ENCODE measurements around the gene IHH.
A peak's percentile ranks its signal among the peaks of the same experiment; 100 is the strongest.

IHH gene

GRCh38 chr2:219041252-219041651, 19.5 kb downstream of the IHH start, which contains the start of gene CFAP65:
Gene CFAP65, minus strand, starts transcription at chr2:219041516. Its CDS starts 2,468 bp downstream, at chr2:219039048.
- no peaks in the 10 kb centered on the region for H3K36me3 Mint-ChIP-seq (ENCODE audit: low read depth)
- H3K27me3 Mint-ChIP-seq (ENCODE audit: low read depth): peaks cover 33% of the 10 kb centered on the region
- peak within 1 kb of the TSS; percentile 66 for H3K4me3 Mint-ChIP-seq
- H3K9me3 Mint-ChIP-seq: no peaks in the 10 kb centered on the region
- no peak for DNase-seq (ENCODE audit: low spot score)
- H3K4me1 Mint-ChIP-seq (ENCODE audit: low read depth): peaks cover 6% of the 10 kb centered on the region
- no peak within 1 kb of the TSS for H3K27ac Mint-ChIP-seq

DNA sequence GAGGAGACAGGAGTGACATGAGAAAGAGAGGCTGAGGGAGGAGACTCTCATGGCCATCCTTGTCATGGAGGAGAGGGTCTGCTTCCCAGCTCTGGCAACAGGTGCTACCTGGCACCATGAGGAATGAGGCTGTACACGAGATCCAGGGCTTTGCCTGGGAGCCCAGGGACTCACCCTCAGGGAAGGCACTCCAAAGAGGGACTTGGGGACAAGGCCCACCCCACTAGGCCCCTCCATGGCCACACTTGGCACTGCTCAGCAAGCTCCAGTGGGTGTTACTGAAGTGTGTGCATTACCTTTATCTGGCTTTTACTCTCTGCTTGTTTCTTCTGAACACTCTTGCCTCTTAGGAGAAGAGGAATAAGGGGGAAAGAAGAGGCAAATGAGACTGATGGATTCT, 22.1 kb downstream of the IHH start:
- no peaks in the 10 kb centered on the region for H3K36me3 Mint-ChIP-seq (ENCODE audit: low read depth)
- H3K4me3 Mint-ChIP-seq: no peak overlapping the region
- peaks cover 6% of the 10 kb centered on the region for H3K4me1 Mint-ChIP-seq (ENCODE audit: low read depth)
- H3K27ac Mint-ChIP-seq: no peak overlapping the region
- H3K27me3 Mint-ChIP-seq (ENCODE audit: low read depth): peaks cover 47% of the 10 kb centered on the region
- H3K9me3 Mint-ChIP-seq: no peaks in the 10 kb centered on the region
- DNase-seq (ENCODE audit: low spot score): no peak

DNA sequence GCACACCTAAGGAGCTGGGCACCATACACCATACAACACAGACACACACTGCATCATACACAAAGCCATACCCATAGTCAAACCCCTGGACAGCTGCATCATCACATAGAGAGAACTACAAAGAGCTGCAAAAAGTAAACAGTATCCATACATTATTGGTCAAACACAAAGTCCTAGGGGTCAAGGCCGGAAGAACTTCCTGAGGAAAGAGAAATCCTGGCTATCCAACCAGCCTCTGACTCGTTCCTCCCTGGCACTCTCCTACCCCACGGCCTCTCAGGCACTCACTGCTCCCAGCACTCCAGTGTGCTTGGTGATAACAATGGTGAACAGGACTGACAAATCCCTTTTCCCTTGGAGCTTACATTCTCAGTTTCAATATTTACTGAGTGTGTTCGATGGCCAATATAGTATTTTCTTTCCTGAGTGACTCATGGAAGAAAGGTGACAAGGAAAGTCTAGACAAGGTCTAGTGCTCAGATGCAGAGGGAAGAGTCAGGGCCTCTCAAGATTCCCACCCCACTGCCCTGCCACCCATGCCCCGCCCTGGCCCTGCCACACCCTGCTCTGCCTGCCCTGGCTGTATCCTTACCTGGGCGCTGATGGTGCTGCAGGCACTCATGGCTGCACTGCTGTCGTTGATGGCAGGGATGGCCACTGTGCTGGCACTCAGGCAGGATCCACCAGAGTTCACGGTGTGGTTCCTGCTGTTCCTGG, 22.8 kb downstream of the IHH start:
- Mint-ChIP-seq H3K36me3 (ENCODE audit: low read depth) (no peaks in the 10 kb centered on the region), H3K27me3 (ENCODE audit: low read depth) (peaks cover 52% of the 10 kb centered on the region), H3K4me3 (no peak overlapping the region), H3K27ac (no peak overlapping the region), H3K9me3 (no peaks in the 10 kb centered on the region), H3K4me1 (ENCODE audit: low read depth) (peaks cover 6% of the 10 kb centered on the region)
- DNase-seq (ENCODE audit: low spot score): no peak

GRCh38 chr2:219035942-219036341, 24.8 kb downstream of the IHH start:
- Mint-ChIP-seq H3K27me3 (ENCODE audit: low read depth) (peaks cover 41% of the 10 kb centered on the region), H3K4me1 (ENCODE audit: low read depth) (peaks cover under 1% of the 10 kb centered on the region), H3K4me3 (no peak overlapping the region), H3K36me3 (ENCODE audit: low read depth) (no peaks in the 10 kb centered on the region), H3K9me3 (no peaks in the 10 kb centered on the region), H3K27ac (no peak overlapping the region)
- no peak for DNase-seq (ENCODE audit: low spot score)

GRCh38 chr2:219034823-219035222, 25.9 kb downstream of the IHH start:
- peaks cover 31% of the 10 kb centered on the region for H3K27me3 Mint-ChIP-seq (ENCODE audit: low read depth)
- no peak for DNase-seq (ENCODE audit: low spot score)
- no peaks in the 10 kb centered on the region for H3K4me1 Mint-ChIP-seq (ENCODE audit: low read depth)
- H3K27ac Mint-ChIP-seq: no peak overlapping the region
- H3K36me3 Mint-ChIP-seq (ENCODE audit: low read depth): no peaks in the 10 kb centered on the region
- no peaks in the 10 kb centered on the region for H3K9me3 Mint-ChIP-seq
- H3K4me3 Mint-ChIP-seq: no peak overlapping the region

- DNase-seq (ENCODE audit: low spot score): no peak
- no peaks in the 10 kb centered on the region for H3K4me1 Mint-ChIP-seq (ENCODE audit: low read depth)
- no peak overlapping the region for H3K27ac Mint-ChIP-seq
- no peaks in the 10 kb centered on the region for H3K9me3 Mint-ChIP-seq
- no peak overlapping the region for H3K4me3 Mint-ChIP-seq
- H3K27me3 Mint-ChIP-seq (ENCODE audit: low read depth): peaks cover 25% of the 10 kb centered on the region
- H3K36me3 Mint-ChIP-seq (ENCODE audit: low read depth): no peaks in the 10 kb centered on the region
These were observed 28.5 kb downstream of the IHH start for GRCh38 chr2:219032051-219032745.

GRCh38 chr2:219031005-219031738, 29.5 kb downstream of the IHH start:
- DNase-seq (ENCODE audit: low spot score): no peak
- no peaks in the 10 kb centered on the region for H3K4me1 Mint-ChIP-seq (ENCODE audit: low read depth)
- H3K9me3 Mint-ChIP-seq: no peaks in the 10 kb centered on the region
- no peak overlapping the region for H3K27ac Mint-ChIP-seq
- H3K4me3 Mint-ChIP-seq: no peak overlapping the region
- no peaks in the 10 kb centered on the region for H3K36me3 Mint-ChIP-seq (ENCODE audit: low read depth)
- H3K27me3 Mint-ChIP-seq (ENCODE audit: low read depth): peaks cover 25% of the 10 kb centered on the region

DNA sequence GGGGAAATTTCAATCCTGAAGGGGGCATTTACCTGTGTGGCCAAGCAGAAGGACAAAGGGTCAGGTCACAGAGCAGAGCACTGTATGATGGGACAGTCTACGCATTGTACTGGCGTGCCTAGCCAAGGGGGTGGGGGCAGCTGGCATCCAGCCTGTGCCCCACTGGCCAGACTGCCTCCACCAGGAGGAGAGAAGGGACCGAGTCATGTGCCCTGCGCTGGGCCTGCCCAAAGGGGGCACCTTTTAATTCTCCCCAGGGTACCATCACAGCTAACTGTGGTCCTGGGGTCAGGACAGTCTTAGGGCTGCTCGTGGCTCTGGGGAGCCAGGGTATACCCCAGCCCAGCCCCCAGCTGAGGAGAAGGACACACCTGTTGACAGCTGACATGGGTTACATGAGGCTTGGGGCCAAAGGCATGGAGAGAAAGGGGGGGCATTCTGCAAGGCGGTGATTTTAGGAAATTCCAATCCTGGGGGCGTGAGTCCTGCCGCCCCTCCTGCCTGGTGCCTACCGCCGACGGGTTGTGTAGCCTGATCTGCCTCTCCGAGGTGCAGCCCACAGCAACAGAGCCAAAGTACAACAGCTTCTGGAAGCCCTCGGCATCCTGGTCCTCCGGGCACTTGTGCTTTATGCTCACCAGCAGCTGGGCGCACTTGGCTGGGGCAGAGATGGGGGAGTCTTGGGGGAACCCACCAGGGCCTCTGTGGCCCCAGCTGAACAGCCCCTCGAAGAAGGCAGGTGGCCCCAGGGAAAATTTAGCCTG, 30.4 kb downstream of the IHH start:
- no peak for DNase-seq (ENCODE audit: low spot score)
- H3K9me3 Mint-ChIP-seq: no peaks in the 10 kb centered on the region
- H3K4me1 Mint-ChIP-seq (ENCODE audit: low read depth): no peaks in the 10 kb centered on the region
- H3K27ac Mint-ChIP-seq: no peak overlapping the region
- peaks cover 20% of the 10 kb centered on the region for H3K27me3 Mint-ChIP-seq (ENCODE audit: low read depth)
- no peak overlapping the region for H3K4me3 Mint-ChIP-seq
- no peaks in the 10 kb centered on the region for H3K36me3 Mint-ChIP-seq (ENCODE audit: low read depth)

DNA sequence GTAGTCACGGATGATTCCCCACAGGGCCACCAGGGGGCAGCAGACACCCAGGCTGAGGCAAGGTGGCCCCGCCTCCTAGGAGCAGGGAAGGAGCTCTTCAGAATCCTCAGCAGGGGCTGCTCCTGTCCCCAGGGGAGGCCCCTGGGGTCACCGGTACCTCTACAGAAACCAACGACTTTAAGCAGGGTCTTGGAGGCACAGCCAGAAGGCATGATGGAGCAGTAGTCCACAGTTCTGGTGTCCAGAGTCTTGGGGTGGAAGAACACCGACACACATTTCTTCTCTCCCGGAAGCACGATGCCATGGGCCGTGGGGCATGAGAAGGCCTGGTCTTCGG, 30.9 kb downstream of the IHH start:
- Mint-ChIP-seq H3K27ac (no peak overlapping the region), H3K36me3 (ENCODE audit: low read depth) (no peaks in the 10 kb centered on the region), H3K4me3 (no peak overlapping the region), H3K9me3 (no peaks in the 10 kb centered on the region), H3K27me3 (ENCODE audit: low read depth) (peaks cover 14% of the 10 kb centered on the region), H3K4me1 (ENCODE audit: low read depth) (no peaks in the 10 kb centered on the region)
- DNase-seq (ENCODE audit: low spot score): peak; percentile 63

- Mint-ChIP-seq H3K4me3 (no peak overlapping the region), H3K9me3 (no peaks in the 10 kb centered on the region), H3K4me1 (ENCODE audit: low read depth) (no peaks in the 10 kb centered on the region), H3K27me3 (ENCODE audit: low read depth) (peaks cover 10% of the 10 kb centered on the region), H3K36me3 (ENCODE audit: low read depth) (no peaks in the 10 kb centered on the region), H3K27ac (no peak overlapping the region)
- no peak for DNase-seq (ENCODE audit: low spot score)
These were observed 31.5 kb downstream of the IHH start for GRCh38 chr2:219028996-219029828.

- no peak for DNase-seq (ENCODE audit: low spot score)
- peaks cover 4% of the 10 kb centered on the region for H3K27me3 Mint-ChIP-seq (ENCODE audit: low read depth)
- H3K27ac Mint-ChIP-seq: no peak overlapping the region
- H3K36me3 Mint-ChIP-seq (ENCODE audit: low read depth): no peaks in the 10 kb centered on the region
- no peak overlapping the region for H3K4me3 Mint-ChIP-seq
- no peaks in the 10 kb centered on the region for H3K9me3 Mint-ChIP-seq
- no peaks in the 10 kb centered on the region for H3K4me1 Mint-ChIP-seq (ENCODE audit: low read depth)
These were observed 32.6 kb downstream of the IHH start for GRCh38 chr2:219028141-219028540.

- no peak for DNase-seq (ENCODE audit: low spot score)
- no peaks in the 10 kb centered on the region for H3K36me3 Mint-ChIP-seq (ENCODE audit: low read depth)
- H3K4me1 Mint-ChIP-seq (ENCODE audit: low read depth): no peaks in the 10 kb centered on the region
- H3K9me3 Mint-ChIP-seq: no peaks in the 10 kb centered on the region
- peaks cover 2% of the 10 kb centered on the region for H3K27me3 Mint-ChIP-seq (ENCODE audit: low read depth)
- no peak overlapping the region for H3K27ac Mint-ChIP-seq
- H3K4me3 Mint-ChIP-seq: no peak overlapping the region
These were observed 33.1 kb downstream of the IHH start for GRCh38 chr2:219027511-219028055.

DNA sequence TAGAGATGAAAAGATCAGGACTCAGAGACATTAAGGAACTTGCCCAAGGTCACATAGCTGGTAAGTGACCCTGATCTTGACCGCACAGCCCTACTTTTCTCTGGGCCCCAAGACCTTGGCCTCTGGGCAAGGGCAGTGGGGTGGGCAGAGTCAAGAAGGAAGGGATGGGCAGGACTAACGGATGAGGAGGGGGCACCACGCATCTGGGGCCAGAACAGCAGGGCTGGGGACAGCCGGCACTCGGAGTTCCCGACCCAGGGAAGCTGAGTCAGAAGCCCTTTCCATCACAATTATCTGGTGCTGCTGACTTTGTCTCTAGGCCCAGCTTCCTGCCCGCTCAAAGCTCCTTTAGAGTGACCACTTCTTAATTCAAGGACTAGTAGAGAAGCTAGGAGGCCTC, 33.8 kb downstream of the IHH start:
- Mint-ChIP-seq H3K4me3 (no peak overlapping the region), H3K27me3 (ENCODE audit: low read depth) (peaks cover 2% of the 10 kb centered on the region), H3K27ac (no peak overlapping the region), H3K4me1 (ENCODE audit: low read depth) (no peaks in the 10 kb centered on the region), H3K36me3 (ENCODE audit: low read depth) (no peaks in the 10 kb centered on the region), H3K9me3 (no peaks in the 10 kb centered on the region)
- DNase-seq (ENCODE audit: low spot score): no peak

Data from T-helper 2 cell treated with Interferon-gamma antibody and Interleukin-4, amounts not matched to agents 5 μg/mL and 100 μg/mL, for 36 hours (primary cell).